Ascending aorta (tissue), 2 donors: ENCODE measurements around the gene SSR2. TPM values are rescaled to one million over a fixed set of nuclear protein-coding genes. Genes with fewer than 3 reads are reported as not detected.
A peak's percentile ranks its signal among the peaks of the same experiment; 100 is the strongest.

Experiments
- DNase-seq, 2 donors: peaks; one replicate each; pipeline ENCODE4 v3.0.0-alpha.2; 2019; ENCODE audit warnings: low spot score in 2 of 2
- H3K27ac ChIP-seq, 2 donors: fragments of 200-600 bp; sonication (generic); one replicate each; pipeline ENCODE4 v1.5.1; 2016 to 2017; ENCODE audit warnings: mild to moderate bottlenecking in 1 of 2
- H3K27me3 ChIP-seq: fragments of 200-600 bp; sonication (generic); one replicate; pipeline ENCODE4 v1.5.1; 2017
- H3K36me3 ChIP-seq, 2 donors: fragments of 200-600 bp; sonication (generic); one replicate each; pipeline ENCODE4 v1.5.1; 2016
- H3K4me1 ChIP-seq, 2 donors: fragments of 200-600 bp; sonication (generic); one replicate each; pipeline ENCODE4 v1.5.1; 2016 to 2017; ENCODE audit warnings: mild to moderate bottlenecking in 1 of 2
- H3K4me3 ChIP-seq, 2 donors: fragments of 200-600 bp; sonication (generic); one replicate each; pipeline ENCODE4 v1.5.1; 2016 to 2017; ENCODE audit warnings: mild to moderate bottlenecking in 1 of 2
- H3K9me3 ChIP-seq, 2 donors: fragments of 200-600 bp; sonication (generic); one replicate each; pipeline ENCODE4 v1.5.1; 2016
- CTCF ChIP-seq, 3 experiments: fragments of 200-600 bp in 2 of 3; fragments of 450-650 bp in 1 of 3; sonication (generic) in 2 of 3; IDR thresholded peaks; one replicate each; pipeline ENCODE4 v1.5.1; 2016 to 2019; ENCODE audit warnings: antibody characterized with exemption in 3 of 3, mild to moderate bottlenecking in 1 of 3, moderate library complexity in 1 of 3
- intact Hi-C: fragments of 100-400 bp; cut with DNase I; formaldehyde crosslinking; loops from one replicate; pipeline ENCODE4 v1.15.1; 2023
- total RNA-seq: library from RNA; depleted of rRNA; stranded (reverse); fragments of >200 nt; gene quantifications from one replicate; pipeline ENCODE4 v1.1.0, GENCODE V29; 2016

The SSR2 gene
- total RNA-seq, 1 donor from 2014 or later, result 103 TPM

- Histone ChIP-seq H3K4me1 (peaks cover 55 to 79% of the 10 kb centered on the region in 2 donors), H3K36me3 (peaks cover 54 to 57% of the 10 kb centered on the region in 2 donors), H3K27ac (peak overlapping the region; percentile 94 to 98), H3K27me3 (no peaks in the 10 kb centered on the region), H3K9me3 (no peaks in the 10 kb centered on the region), H3K4me3 (peak overlapping the region in 1 of 2 donors; percentile 34)
- DNase-seq, result no peak
- intact Hi-C loops, result no loop called here
- no peak for TF ChIP-seq CTCF (IDR thresholded peaks at IDR 0.05)
These were observed 51.4 kb downstream of the SSR2 start for GRCh38 chr1:155969377-155969791.

- no peak for DNase-seq
- Histone ChIP-seq H3K9me3 (no peaks in the 10 kb centered on the region), H3K27me3 (no peaks in the 10 kb centered on the region), H3K4me3 (peak overlapping the region in 1 of 2 donors; percentile 34), H3K27ac (peak overlapping the region; percentile 94 to 98), H3K36me3 (peaks cover 60 to 62% of the 10 kb centered on the region in 2 donors), H3K4me1 (peaks cover 48 to 73% of the 10 kb centered on the region in 2 donors)
- no peak for TF ChIP-seq CTCF (IDR thresholded peaks at IDR 0.05)
- intact Hi-C loops, result no loop called here
These were observed 52.1 kb downstream of the SSR2 start for GRCh38 chr1:155968670-155969069.

- peak overlapping the region; percentile 94 to 98 for H3K27ac ChIP-seq
- intact Hi-C loops, result no loop called here
- DNase-seq, result no peak
- no peak for TF ChIP-seq CTCF (IDR thresholded peaks at IDR 0.05)
- no peaks in the 10 kb centered on the region for H3K27me3 ChIP-seq
- no peaks in the 10 kb centered on the region for H3K9me3 ChIP-seq
- H3K36me3 ChIP-seq, result peaks cover 65 to 69% of the 10 kb centered on the region in 2 donors
- H3K4me3 ChIP-seq, result peak overlapping the region in 1 of 2 donors; percentile 34
- peaks cover 48 to 71% of the 10 kb centered on the region in 2 donors for H3K4me1 ChIP-seq
These were observed 52.7 kb downstream of the SSR2 start for GRCh38 chr1:155968051-155968400.

- peak overlapping the region; percentile 94 to 98 for H3K27ac ChIP-seq
- peaks cover 71 to 74% of the 10 kb centered on the region in 2 donors for H3K36me3 ChIP-seq
- DNase-seq, result no peak
- TF ChIP-seq CTCF (IDR thresholded peaks at IDR 0.05), result no peak
- peak overlapping the region; percentile 34 to 40 for H3K4me3 ChIP-seq
- intact Hi-C loops, result no loop called here
- H3K27me3 ChIP-seq, result no peaks in the 10 kb centered on the region
- H3K4me1 ChIP-seq, result peaks cover 52 to 71% of the 10 kb centered on the region in 2 donors
- H3K9me3 ChIP-seq, result no peaks in the 10 kb centered on the region
These were observed 53.3 kb downstream of the SSR2 start for GRCh38 chr1:155967341-155968050.

- Histone ChIP-seq H3K9me3 (no peaks in the 10 kb centered on the region), H3K4me3 (no peak overlapping the region)
- no peak for TF ChIP-seq CTCF (IDR thresholded peaks at IDR 0.05)
These were observed 54.0 kb downstream of the SSR2 start for GRCh38 chr1:155966750-155967149.

More at GRCh38 chr1:155966750-155967149, 54.0 kb downstream of the SSR2 start:
- Histone ChIP-seq H3K27me3 (no peaks in the 10 kb centered on the region), H3K36me3 (peaks cover 78 to 81% of the 10 kb centered on the region in 2 donors), H3K4me1 (peaks cover 46 to 71% of the 10 kb centered on the region in 2 donors), H3K27ac (peak overlapping the region; percentile 94 to 98)
- intact Hi-C loops, result no loop called here
- no peak for DNase-seq
